HepG2 (cell line): Measurements from ENCODE around the gene KNL1. TPM values are rescaled to one million over a fixed set of nuclear protein-coding genes. Genes with fewer than 3 reads are reported as not detected.

Experiments
- ATAC-seq: fragments of 200-7000 bp; cut with Tn5 transposase; 3 replicates; pipeline ENCODE4 v1.9.1; 2020; ENCODE audit warnings: mild to moderate bottlenecking, moderate library complexity
- BruUV-seq: library from RNA; stranded (reverse); fragments of 400-500 nt; replicated peaks from 2 replicates; lab custom pipeline; 2021; lab: Mats Ljungman, UMichigan
- CTCF ChIA-PET: fragments of 300-600 bp; formaldehyde crosslinking; extraction: SDS; loops from one replicate; lab custom pipeline; 2021; ENCODE audit warnings: low total read pairs, inconsistent platforms, low intra/inter-chr PET ratio; lab: Yijun Ruan, JAX
- POLR2A ChIA-PET: fragments of 350-600 bp; sonication (Branson Sonifier 250); formaldehyde crosslinking; loops from one replicate; lab custom pipeline; 2020; ENCODE audit warnings: antibody characterized with exemption, inconsistent platforms; lab: Yijun Ruan, JAX
- DNase-seq: peaks from one replicate; pipeline ENCODE4 v3.0.0-alpha.2; 2015; ENCODE audit warnings: low spot score
- FAIRE-seq: peaks from 3 replicates; lab custom pipeline; 2011; peaks lifted over from hg19 to GRCh38; lab: Jason Lieb, UNC
- H2AFZ ChIP-seq: one replicate; pipeline ENCODE4 v1.6.1; 2011; ENCODE audit warnings: low read length, inconsistent platforms
- H3K27ac ChIP-seq: fragments of 300-600 bp; 3 replicates; pipeline ENCODE4 v1.8.0; 2011; ENCODE audit warnings: mixed run types, mild to moderate bottlenecking, mixed read lengths, low read length, inconsistent platforms; ENCODE audit not compliant: insufficient read depth; ENCODE audit errors: extremely low read length
- H3K27me3 ChIP-seq, 2 experiments: fragments of 200-600 bp in 1 of 2; 2 replicates in 1 of 2; 3 replicates in 1 of 2; pipeline versions ENCODE4 v1.6.0 to v1.8.0; 2011; ENCODE audit warnings: low read length in 2 of 2, mild to moderate bottlenecking in 2 of 2, moderate library complexity in 2 of 2, inconsistent platforms in 1 of 2; ENCODE audit not compliant: insufficient read depth in 2 of 2, control insufficient read depth in 1 of 2
- H3K36me3 ChIP-seq, 2 experiments: fragments of 200-600 bp in 1 of 2; replicated peaks in 1 of 2; 2 replicates in 1 of 2; 3 replicates in 1 of 2; pipeline versions ENCODE4 v1.5.1 to v1.8.0; 2011; ENCODE audit warnings: low read length in 2 of 2, inconsistent platforms in 1 of 2; ENCODE audit not compliant: insufficient read depth in 2 of 2, control insufficient read depth in 1 of 2
- H3K4me1 ChIP-seq: 2 replicates; pipeline ENCODE4 v1.5.1; 2012; ENCODE audit warnings: low read length, inconsistent platforms; ENCODE audit not compliant: insufficient read depth
- H3K4me2 ChIP-seq: 2 replicates; pipeline ENCODE4 v1.6.0; 2011; ENCODE audit warnings: low read depth, low read length, inconsistent platforms
- H3K4me3 ChIP-seq, 3 experiments: fragments of 200-600 bp in 1 of 3; sonication (generic), shearing (Covaris generic) in 1 of 3; replicated peaks in 1 of 3; 2 replicates each; pipeline ENCODE4 v1.5.1; 2011 to 2016; ENCODE audit warnings: low read length in 3 of 3, inconsistent platforms in 2 of 3, low read depth in 2 of 3, mild to moderate bottlenecking in 2 of 3, control low read depth in 1 of 3, mixed read lengths in 1 of 3; ENCODE audit not compliant: insufficient read depth in 1 of 3
- H3K79me2 ChIP-seq: one replicate; pipeline ENCODE4 v1.6.1; 2011; ENCODE audit warnings: low read length, inconsistent platforms; ENCODE audit not compliant: insufficient read depth
- H3K9ac ChIP-seq: 2 replicates; pipeline ENCODE4 v1.6.0; 2011; ENCODE audit warnings: mild to moderate bottlenecking, low read depth, low read length, inconsistent platforms; ENCODE audit not compliant: insufficient read depth
- H3K9me3 ChIP-seq: 2 replicates; pipeline ENCODE4 v1.5.1; 2012; ENCODE audit warnings: mild to moderate bottlenecking, low read length
- H4K20me1 ChIP-seq: 2 replicates; pipeline ENCODE4 v1.6.0; 2011; ENCODE audit warnings: inconsistent platforms, mild to moderate bottlenecking, low read length, moderate library complexity; ENCODE audit not compliant: insufficient read depth
- MED1 ChIP-seq: sonication (generic); formaldehyde crosslinking; IDR thresholded peaks from 2 replicates; pipeline ENCODE4 v1.4.0; 2020; ENCODE audit warnings: missing genetic modification reagents
- RARA ChIP-seq: IDR thresholded peaks from 2 replicates; pipeline ENCODE4 v1.6.1; 2016; ENCODE audit warnings: missing genetic modification reagents, missing compliant biosample characterization
- SMAD1 ChIP-seq: sonication (generic); formaldehyde crosslinking; IDR thresholded peaks from 2 replicates; pipeline ENCODE4 v1.4.0; 2020; ENCODE audit warnings: missing genetic modification reagents, low read depth, mild to moderate bottlenecking, borderline replicate concordance
- SRF ChIP-seq: IDR thresholded peaks from 2 replicates; pipeline ENCODE4 v1.6.1; 2011; ENCODE audit warnings: mild to moderate bottlenecking, low read depth, low read length, moderate library complexity
- TMF1 ChIP-seq: sonication (generic); formaldehyde crosslinking; IDR thresholded peaks from 2 replicates; pipeline ENCODE4 v1.8.1; 2022; ENCODE audit warnings: low read depth, missing genetic modification reagents
- TOPORS ChIP-seq: sonication (generic); formaldehyde crosslinking; IDR thresholded peaks from 2 replicates; pipeline ENCODE4 v1.8.0; 2023; ENCODE audit warnings: mild to moderate bottlenecking, missing genetic modification reagents
- ZNF75D ChIP-seq: sonication (generic); formaldehyde crosslinking; IDR thresholded peaks from 2 replicates; pipeline ENCODE4 v1.8.1; 2023; ENCODE audit warnings: missing genetic modification reagents, mild to moderate bottlenecking, borderline replicate concordance
- ZNF777 ChIP-seq: sonication (generic); formaldehyde crosslinking; IDR thresholded peaks from 2 replicates; pipeline ENCODE4 v1.4.0; 2020; ENCODE audit warnings: missing genetic modification reagents
- WGBS: methylation state at CpG from one replicate; pipeline ENCODE4 v1.1.6; 2017; ENCODE audit warnings: low lambda C conversion rate; 5-methylcytosine and 5-hydroxymethylcytosine counted together
- in situ Hi-C: cut with HindIII; loops from 2 replicates; pipeline ENCODE4 v1.10.0; 2017; ENCODE audit warnings: low pct_unique_long_range_greater_than_20kb; ENCODE audit not compliant: extremely low pct_ligation_motif_present
- intact Hi-C: fragments of 100-400 bp; cut with micrococcal nuclease; formaldehyde crosslinking; loops from one replicate; pipeline ENCODE4 v1.10.0; 2022; ENCODE audit not compliant: unreplicated experiment
- polyA plus RNA-seq, 8 experiments: library from polyadenylated mRNA; depleted of rRNA in 3 of 8; stranded (reverse) in 7 of 8; unstranded in 1 of 8; fragments of >200 nt; fragmentation: Illumina TruSeq in 4 of 8; extraction: Trizol in 4 of 8; gene quantifications; 2 replicates each; pipeline versions ENCODE4 v1.2.1 to v1.2.3, GENCODE V29; 2011 to 2016; ENCODE audit warnings: low read depth in 4 of 8, missing spikeins in 1 of 8, mixed read lengths in 1 of 8; ENCODE audit not compliant: insufficient read depth in 1 of 8
- total RNA-seq, 5 experiments: library from RNA; depleted of rRNA; stranded (reverse); fragments of >200 nt; fragmentation: Illumina TruSeq; extraction: Trizol; gene quantifications; 2 replicates each; pipeline ENCODE4 v1.2.3, GENCODE V29; 2016; ENCODE audit warnings: low read depth in 1 of 5
- TF ChIP-seq, protein P1 (sequence below), 2 experiments: sonication (generic) in 1 of 2; formaldehyde crosslinking in 1 of 2; IDR thresholded peaks; 2 replicates each; pipeline versions ENCODE4 v1.5.1 to v1.6.1; 2011 to 2020; ENCODE audit warnings: borderline replicate concordance in 1 of 2, low read depth in 1 of 2, low read length in 1 of 2, mild to moderate bottlenecking in 1 of 2, missing genetic modification reagents in 1 of 2, moderate library complexity in 1 of 2

The KNL1 gene
- total and polyA plus RNA-seq, 2 of the 13 experiments (the other 11 are each of a cell fraction or from before 2014, with no cell fraction given): 8.0 to 21.4 TPM

DNA sequence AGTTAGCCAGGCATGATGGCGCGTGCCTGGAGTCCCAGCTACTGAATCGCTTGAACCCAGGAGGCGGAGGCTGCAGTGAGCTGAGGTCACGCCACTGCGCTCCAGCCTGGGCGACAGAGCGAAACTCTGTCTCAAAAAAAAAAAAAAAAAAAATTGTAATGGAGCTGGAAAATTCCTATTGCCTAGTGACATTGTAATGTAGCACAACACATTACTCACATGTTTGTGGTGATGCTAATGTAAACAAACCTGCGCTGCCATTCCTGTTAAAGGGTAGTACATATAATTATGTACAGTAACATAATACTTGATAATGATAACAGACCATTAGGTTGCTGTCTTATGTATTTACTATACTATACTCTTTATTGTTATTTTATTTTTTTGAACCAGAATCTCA is 39.1 kb downstream of the KNL1 start:
- DNase-seq (peak; percentile 7), FAIRE-seq (no peak), ATAC-seq (no peak)
- no peaks in the 10 kb centered on the region for H3K27me3 ChIP-seq
- H3K4me2 ChIP-seq: no peak overlapping the region
- no TSS peak for BruUV-seq
- H3K9me3 ChIP-seq: no peaks in the 10 kb centered on the region
- intact Hi-C loops: no loop called here
- H2AFZ ChIP-seq: no peak overlapping the region
- no peak overlapping the region for H3K4me3 ChIP-seq
- POLR2A ChIA-PET: no interaction called here
- TF ChIP-seq ZNF777: no peak
- TF ChIP-seq MED1 (CRISPR knock-in tag): no peak
- no peak for TF ChIP-seq SRF
- no peak for TF ChIP-seq TOPORS (CRISPR knock-in tag)
- TF ChIP-seq, protein P1, sequence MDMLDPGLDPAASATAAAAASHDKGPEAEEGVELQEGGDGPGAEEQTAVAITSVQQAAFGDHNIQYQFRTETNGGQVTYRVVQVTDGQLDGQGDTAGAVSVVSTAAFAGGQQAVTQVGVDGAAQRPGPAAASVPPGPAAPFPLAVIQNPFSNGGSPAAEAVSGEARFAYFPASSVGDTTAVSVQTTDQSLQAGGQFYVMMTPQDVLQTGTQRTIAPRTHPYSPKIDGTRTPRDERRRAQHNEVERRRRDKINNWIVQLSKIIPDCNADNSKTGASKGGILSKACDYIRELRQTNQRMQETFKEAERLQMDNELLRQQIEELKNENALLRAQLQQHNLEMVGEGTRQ (IDR thresholded peaks at IDR 0.05; ENCODE audit: low read depth, low read length): no peak
- TF ChIP-seq, protein P1 (CRISPR knock-in tag; IDR thresholded peaks at IDR 0.05; ENCODE audit: borderline replicate concordance): no peak
- no peak for TF ChIP-seq TMF1
- no peak for TF ChIP-seq ZNF75D (CRISPR knock-in tag)
- TF ChIP-seq SMAD1 (CRISPR knock-in tag): no peak
- TF ChIP-seq RARA: no peak
- TF ChIP-seq, all 625 proteins: peak for 0
- Histone ChIP-seq H3K9ac (no peak overlapping the region), H3K79me2 (no peaks in the 10 kb centered on the region), H3K4me1 (no peaks in the 10 kb centered on the region), H4K20me1 (no peaks in the 10 kb centered on the region), H3K27ac (no peak overlapping the region), H3K36me3 (peaks cover 2 to 19% of the 10 kb centered on the region in 2 experiments; a peak in 2 of 5 replicates)
- in situ Hi-C loops: no loop called here
- 98% methylated on average over 9 of the region's 9 CpGs for WGBS
- CTCF ChIA-PET: no interaction called here
